Activated T-cell treated with anti-CD3 and anti-CD28 coated beads, Interleukin-2, amount 50 U/mL, for 72 hours (primary cell): ENCODE measurements around the gene APCS. TPM values are rescaled to one million over a fixed set of nuclear protein-coding genes. Genes with fewer than 3 reads are reported as not detected.

Source experiments
- ATAC-seq, 2 donors: fragments of 150-1000 bp; cut with Tn5 transposase; replicated peaks in 1 of 2; 2 replicates each; pipeline ENCODE4 v1.10.0; 2021; ENCODE audit warnings: moderate library complexity in 2 of 2, mild to moderate bottlenecking in 1 of 2
- DNase-seq, 2 donors: peaks; one replicate each; pipeline ENCODE4 v3.0.0; 2021 to 2022; ENCODE audit warnings: mixed read lengths in 1 of 2
- H3K27ac Mint-ChIP-seq: one replicate; pipeline ENCODE4 v1.8.0; 2022; ENCODE audit warnings: mild to moderate bottlenecking, moderate library complexity, mixed read lengths
- H3K27me3 Mint-ChIP-seq: one replicate; pipeline ENCODE4 v1.8.0; 2022; ENCODE audit warnings: low read depth, mixed read lengths
- H3K36me3 Mint-ChIP-seq, 2 donors: one replicate each; pipeline ENCODE4 v1.8.0; 2022; ENCODE audit warnings: mixed read lengths in 2 of 2, mild to moderate bottlenecking in 1 of 2; ENCODE audit not compliant: insufficient read depth in 2 of 2
- H3K4me1 Mint-ChIP-seq: one replicate; pipeline ENCODE4 v1.8.0; 2022; ENCODE audit warnings: low read depth, mixed read lengths
- H3K4me3 Mint-ChIP-seq, 2 donors: one replicate each; pipeline ENCODE4 v1.8.0; 2022; ENCODE audit warnings: mild to moderate bottlenecking in 2 of 2, mixed read lengths in 2 of 2, moderate library complexity in 2 of 2
- H3K9me3 Mint-ChIP-seq, 2 donors: one replicate each; pipeline ENCODE4 v1.8.0; 2022; ENCODE audit warnings: mixed read lengths in 2 of 2
- total RNA-seq, 2 donors: library from RNA; stranded (reverse); gene quantifications; one replicate each; pipeline ENCODE4 v1.2.3, GENCODE V29; 2022

APCS gene
- total RNA-seq, 2 donors from 2014 or later: not detected

GRCh38 chr1:159594625-159595405 is 7.2 kb downstream of the APCS start:
- DNase-seq (no peak), ATAC-seq (no peak)
- H3K4me1 Mint-ChIP-seq: no peaks in the 10 kb centered on the region
- H3K4me3 Mint-ChIP-seq: no peak overlapping the region
- peaks cover 41% of the 10 kb centered on the region for H3K27me3 Mint-ChIP-seq
- H3K9me3 Mint-ChIP-seq: peaks cover 0 to 3% of the 10 kb centered on the region in 2 donors
- no peak overlapping the region for H3K27ac Mint-ChIP-seq
- H3K36me3 Mint-ChIP-seq: no peaks in the 10 kb centered on the region

DNA sequence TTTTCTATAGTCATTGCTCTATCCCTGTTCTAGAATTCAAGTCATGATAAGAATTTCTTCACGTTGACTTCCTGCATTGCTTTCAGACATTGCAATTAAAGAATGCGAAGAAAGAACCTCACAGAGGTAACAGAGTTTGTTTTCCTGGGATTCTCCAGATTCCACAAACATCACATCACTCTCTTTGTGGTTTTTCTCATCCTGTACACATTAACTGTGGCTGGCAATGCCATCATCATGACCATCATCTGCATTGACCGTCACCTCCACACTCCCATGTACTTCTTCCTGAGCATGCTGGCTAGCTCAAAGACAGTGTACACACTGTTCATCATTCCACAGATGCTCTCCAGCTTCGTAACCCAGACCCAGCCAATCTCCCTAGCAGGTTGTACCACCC is 10.6 kb downstream of the APCS start:
- peaks cover 51% of the 10 kb centered on the region for H3K27me3 Mint-ChIP-seq

GRCh38 chr1:159600894-159601293 is 13.3 kb downstream of the APCS start:
- H3K27ac Mint-ChIP-seq: no peak overlapping the region
- no peak for DNase-seq
- no peak for ATAC-seq
- H3K27me3 Mint-ChIP-seq: peaks cover 36% of the 10 kb centered on the region
- H3K4me3 Mint-ChIP-seq: no peak overlapping the region
- H3K4me1 Mint-ChIP-seq: peaks cover 7% of the 10 kb centered on the region
- peaks cover 0 to 3% of the 10 kb centered on the region in 2 donors for H3K9me3 Mint-ChIP-seq
- H3K36me3 Mint-ChIP-seq: peaks cover 0 to 2% of the 10 kb centered on the region in 2 donors

More for the DNA sequence above, 10.6 kb downstream of the APCS start:
- Mint-ChIP-seq H3K4me3 (no peak overlapping the region), H3K4me1 (peaks cover 7% of the 10 kb centered on the region), H3K36me3 (no peaks in the 10 kb centered on the region), H3K27ac (no peak overlapping the region), H3K9me3 (peaks cover 0 to 1% of the 10 kb centered on the region in 2 donors)
- DNase-seq: no peak
- ATAC-seq: no peak

GRCh38 chr1:159602501-159602999 is 14.9 kb downstream of the APCS start:
- H3K9me3 Mint-ChIP-seq: peaks cover 0 to 3% of the 10 kb centered on the region in 2 donors
- ATAC-seq: no peak
- no peak overlapping the region for H3K27ac Mint-ChIP-seq
- H3K36me3 Mint-ChIP-seq: peaks cover 0 to 2% of the 10 kb centered on the region in 2 donors
- peaks cover 27% of the 10 kb centered on the region for H3K27me3 Mint-ChIP-seq
- no peak overlapping the region for H3K4me3 Mint-ChIP-seq
- DNase-seq: no peak
- H3K4me1 Mint-ChIP-seq: peaks cover 7% of the 10 kb centered on the region

DNA sequence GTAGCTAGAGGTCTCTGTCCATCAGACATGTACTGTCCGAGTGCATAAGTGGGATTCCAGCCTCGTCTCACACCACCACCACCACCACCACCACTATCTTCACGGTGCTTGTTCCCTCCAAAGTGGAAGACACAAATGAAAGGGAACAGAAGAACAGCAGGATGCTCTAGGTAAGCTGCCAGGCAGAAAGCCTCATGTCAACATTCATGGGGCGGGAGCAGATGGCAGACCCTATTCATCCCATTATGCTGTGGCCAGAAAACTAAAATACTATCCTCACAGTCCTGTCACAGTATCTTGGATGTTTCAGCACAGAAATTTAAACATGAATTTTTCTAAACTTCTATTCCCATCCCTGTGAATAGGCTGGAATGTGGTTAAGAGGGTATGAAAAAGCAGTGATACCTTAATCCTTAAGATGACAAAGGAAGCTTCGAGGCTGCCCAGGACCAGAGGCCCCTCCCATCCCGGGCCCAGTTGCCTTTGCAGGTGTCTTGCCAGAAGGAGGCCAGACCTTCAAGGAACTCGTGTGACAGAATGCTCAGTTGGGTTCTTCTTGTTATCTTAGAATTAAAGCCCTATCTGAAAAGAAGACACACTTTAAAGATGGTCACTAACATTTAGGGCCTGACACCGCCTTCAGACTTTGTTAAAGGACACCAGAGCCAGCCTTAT is 24.7 kb downstream of the APCS start:
- no peak overlapping the region for H3K4me3 Mint-ChIP-seq
- H3K27ac Mint-ChIP-seq: no peak overlapping the region
- no peaks in the 10 kb centered on the region for H3K36me3 Mint-ChIP-seq
- H3K27me3 Mint-ChIP-seq: peaks cover 7% of the 10 kb centered on the region
- ATAC-seq (no peak), DNase-seq (no peak)
- H3K9me3 Mint-ChIP-seq: peaks cover 0 to 1% of the 10 kb centered on the region in 2 donors
- no peaks in the 10 kb centered on the region for H3K4me1 Mint-ChIP-seq

DNA sequence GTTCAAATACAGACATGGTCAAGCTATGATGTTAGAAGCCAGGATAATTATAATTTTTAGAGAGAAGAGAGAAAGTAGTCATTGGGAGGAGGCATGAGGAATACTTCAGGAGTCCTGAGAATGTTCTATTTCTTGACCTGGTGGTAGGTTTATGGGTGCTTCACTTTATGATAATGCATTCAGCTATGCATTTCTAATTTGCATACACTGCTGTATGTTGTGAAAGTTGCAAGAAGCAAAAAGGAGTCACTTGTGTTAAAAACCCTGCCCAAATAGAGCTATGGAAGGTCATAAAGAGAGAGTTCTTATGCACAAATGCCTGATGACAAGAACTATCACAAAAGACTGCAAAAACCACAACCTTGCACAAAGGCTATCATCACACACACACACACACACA is 45.3 kb downstream of the APCS start:
- Mint-ChIP-seq H3K4me1 (no peaks in the 10 kb centered on the region), H3K4me3 (no peak overlapping the region), H3K27me3 (peaks cover 24% of the 10 kb centered on the region), H3K27ac (no peak overlapping the region), H3K36me3 (no peaks in the 10 kb centered on the region), H3K9me3 (no peaks in the 10 kb centered on the region)
- ATAC-seq (no peak), DNase-seq (no peak)

Other genes starting within 250 kb of the APCS start
- not detected for gene OR10J4, start 155.6 kb upstream of the APCS start, total RNA-seq
- not detected for gene OR10J1, start 148.1 kb upstream of the APCS start, total RNA-seq
- not detected for gene OR10J5, start 51.8 kb upstream of the APCS start, total RNA-seq
- gene CRP, start 126.8 kb downstream of the APCS start, total RNA-seq: not detected
- gene DUSP23, start 193.1 kb downstream of the APCS start, total RNA-seq: 10 to 100 TPM; 11.5 to 14.2 TPM
- under 1 TPM in 1 of 2 donors, not detected in 1; 0.16 TPM for gene FCRL6, start 214.5 kb downstream of the APCS start, total RNA-seq
- gene SLAMF8, start 239.0 kb downstream of the APCS start, total RNA-seq: under 1 TPM; 0.31 to 0.53 TPM